ENCODE measurements around the gene DMD. TPM values are rescaled to one million over a fixed set of nuclear protein-coding genes. Genes with fewer than 3 reads are reported as not detected.

Gene DMD
- total RNA-seq, 1 donor from 2014 or later = 2.5 TPM

- no peaks in the 10 kb centered on the region for H3K27me3 ChIP-seq (ENCODE audit: control insufficient read depth, insufficient read depth, low read length)
- no peak for TF ChIP-seq CTCF (IDR thresholded peaks at IDR 0.05; ENCODE audit: insufficient read depth, low read length, poor library complexity, severe bottlenecking)
- no peak for DNase-seq (ENCODE audit: low read depth)
- no peak overlapping the region for H3K4me3 ChIP-seq (ENCODE audit: low read depth, low read length)
- H3K36me3 ChIP-seq (ENCODE audit: control insufficient read depth, insufficient read depth, low read length) = no peaks in the 10 kb centered on the region
Observed at GRCh38 chrX:31649201-31649600, 1562.1 kb downstream of the DMD start.

GRCh38 chrX:31633349-31633748 lies 1578.0 kb downstream of the DMD start:
- no peak overlapping the region for H3K4me3 ChIP-seq (ENCODE audit: low read depth, low read length)
- H3K27me3 ChIP-seq (ENCODE audit: control insufficient read depth, insufficient read depth, low read length) = no peaks in the 10 kb centered on the region
- H3K36me3 ChIP-seq (ENCODE audit: control insufficient read depth, insufficient read depth, low read length) = no peaks in the 10 kb centered on the region
- DNase-seq (ENCODE audit: low read depth) = no peak
- no peak for TF ChIP-seq CTCF (IDR thresholded peaks at IDR 0.05; ENCODE audit: insufficient read depth, low read length, poor library complexity, severe bottlenecking)

- H3K36me3 ChIP-seq (ENCODE audit: control insufficient read depth, insufficient read depth, low read length) = no peaks in the 10 kb centered on the region
- DNase-seq (ENCODE audit: low read depth) = no peak
- H3K27me3 ChIP-seq (ENCODE audit: control insufficient read depth, insufficient read depth, low read length) = no peaks in the 10 kb centered on the region
- H3K4me3 ChIP-seq (ENCODE audit: low read depth, low read length) = no peak overlapping the region
- no peak for TF ChIP-seq CTCF (IDR thresholded peaks at IDR 0.05; ENCODE audit: insufficient read depth, low read length, poor library complexity, severe bottlenecking)
Observed at GRCh38 chrX:31629195-31629594, 1582.2 kb downstream of the DMD start.

DNA sequence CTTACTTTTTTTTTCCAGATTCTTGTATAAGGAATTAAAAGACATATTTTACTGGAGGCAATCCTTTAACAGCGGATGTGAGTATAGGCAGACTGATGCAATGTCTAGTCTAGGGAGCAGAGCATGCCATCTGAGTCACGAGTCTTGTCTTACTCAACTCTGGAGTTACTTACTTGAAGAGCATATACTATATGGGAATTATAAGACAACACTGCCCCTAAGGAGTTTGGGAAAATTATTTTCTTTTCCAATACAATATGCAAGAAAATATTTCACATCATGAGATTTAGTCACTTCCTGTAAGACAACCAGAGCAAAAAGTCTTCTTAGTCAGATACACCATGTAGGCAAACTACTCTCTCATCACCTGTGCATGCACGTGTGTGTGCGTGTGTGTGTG lies 1602.2 kb downstream of the DMD start:
- Histone ChIP-seq H3K4me3 (ENCODE audit: low read depth, low read length) (no peak overlapping the region), H3K27me3 (ENCODE audit: control insufficient read depth, insufficient read depth, low read length) (no peaks in the 10 kb centered on the region), H3K36me3 (ENCODE audit: control insufficient read depth, insufficient read depth, low read length) (no peaks in the 10 kb centered on the region)
- no peak for DNase-seq (ENCODE audit: low read depth)
- no peak for TF ChIP-seq CTCF (IDR thresholded peaks at IDR 0.05; ENCODE audit: insufficient read depth, low read length, poor library complexity, severe bottlenecking)

DNA sequence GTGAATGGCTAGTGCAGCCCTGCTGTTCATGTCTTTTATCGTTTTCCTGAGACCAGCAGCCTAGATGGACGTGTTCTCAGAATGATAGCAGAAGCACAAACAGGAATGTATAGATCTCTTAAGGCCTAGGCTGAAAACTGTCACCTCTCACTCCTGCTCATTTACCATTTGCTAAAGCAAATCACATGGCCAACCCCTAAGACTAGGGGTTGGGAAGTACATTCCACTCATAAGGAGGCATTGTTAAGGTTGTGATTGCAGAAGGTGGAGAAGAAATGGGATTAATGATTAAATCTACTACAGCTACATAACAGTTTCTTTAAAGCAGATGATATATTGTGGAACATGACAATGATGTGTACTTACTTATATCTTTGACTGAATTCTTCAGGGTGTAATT lies 1602.7 kb downstream of the DMD start:
- Histone ChIP-seq H3K36me3 (ENCODE audit: control insufficient read depth, insufficient read depth, low read length) (no peaks in the 10 kb centered on the region), H3K27me3 (ENCODE audit: control insufficient read depth, insufficient read depth, low read length) (no peaks in the 10 kb centered on the region), H3K4me3 (ENCODE audit: low read depth, low read length) (no peak overlapping the region)
- DNase-seq (ENCODE audit: low read depth) = no peak
- no peak for TF ChIP-seq CTCF (IDR thresholded peaks at IDR 0.05; ENCODE audit: insufficient read depth, low read length, poor library complexity, severe bottlenecking)

DNA sequence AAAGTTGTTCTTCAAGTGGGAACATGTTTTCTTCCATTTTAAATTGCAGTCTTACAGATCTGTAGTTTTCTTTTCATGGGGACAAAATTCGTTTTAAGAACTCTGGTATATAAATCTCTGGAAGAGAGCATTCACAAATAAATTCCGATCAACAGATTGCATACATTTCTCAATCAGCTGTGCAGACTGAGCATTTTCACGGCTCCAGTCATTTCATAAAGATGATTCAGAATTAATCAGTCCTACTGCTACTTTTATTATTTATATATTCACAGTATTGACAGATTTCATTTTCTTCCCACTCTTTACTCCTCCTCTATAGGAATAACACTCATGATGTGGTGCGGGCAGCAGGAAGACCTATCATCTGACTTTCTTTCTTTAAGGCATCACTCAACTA lies 1604.6 kb downstream of the DMD start:
- Histone ChIP-seq H3K4me3 (ENCODE audit: low read depth, low read length) (no peak overlapping the region), H3K27me3 (ENCODE audit: control insufficient read depth, insufficient read depth, low read length) (no peaks in the 10 kb centered on the region), H3K36me3 (ENCODE audit: control insufficient read depth, insufficient read depth, low read length) (no peaks in the 10 kb centered on the region)
- no peak for DNase-seq (ENCODE audit: low read depth)
- TF ChIP-seq CTCF (IDR thresholded peaks at IDR 0.05; ENCODE audit: insufficient read depth, low read length, poor library complexity, severe bottlenecking) = no peak

Measured in kidney epithelial cell (primary cell).